K562 (cell line): Measurements from ENCODE around the gene DUSP3. TPM values are rescaled to one million over a fixed set of nuclear protein-coding genes. Genes with fewer than 3 reads are reported as not detected.

Experiments used
- CAMTA2 ChIP-seq: fragments of 250-450 bp; sonication (Bioruptor Pico); conservative IDR thresholded peaks from 2 replicates; pipeline ENCODE4 v1.5.1; 2022
- CBFA2T2 ChIP-seq: fragments of 450-650 bp; conservative IDR thresholded peaks from 2 replicates; pipeline ENCODE4 v1.6.1; 2017; ENCODE audit warnings: mild to moderate bottlenecking
- DPF2 ChIP-seq: fragments of 450-650 bp; IDR thresholded peaks from 2 replicates; pipeline ENCODE4 v1.6.1; 2016
- FOSL1 ChIP-seq: fragments of 200-800 bp; sonication (Bioruptor generic); conservative IDR thresholded peaks from 2 replicates; pipeline ENCODE4 v1.6.1; 2016; ENCODE audit warnings: missing genetic modification characterization, missing compliant biosample characterization
- NR3C1 ChIP-seq: sonication (generic); formaldehyde crosslinking; IDR thresholded peaks from 2 replicates; pipeline ENCODE4 v1.8.1; 2022; ENCODE audit warnings: missing genetic modification reagents
- POU5F1 ChIP-seq: fragments of 150-350 bp; IDR thresholded peaks from 2 replicates; pipeline ENCODE4 v1.6.1; 2014; ENCODE audit warnings: borderline replicate concordance, low read length, low read depth, mild to moderate bottlenecking; ENCODE audit not compliant: partially characterized antibody
- SIN3B ChIP-seq: fragments of 450-650 bp; IDR thresholded peaks from 2 replicates; pipeline ENCODE4 v1.6.1; 2017; ENCODE audit warnings: low read depth, mild to moderate bottlenecking, moderate library complexity
- SMAD2 ChIP-seq: fragments of 150-350 bp; IDR thresholded peaks from 2 replicates; pipeline ENCODE4 v1.6.1; 2014; ENCODE audit warnings: low read depth, mild to moderate bottlenecking, low read length
- TOE1 ChIP-seq, 2 experiments: fragments of 450-650 bp in 1 of 2; sonication (generic) in 1 of 2; formaldehyde crosslinking in 1 of 2; IDR thresholded peaks; 2 replicates each; pipeline versions ENCODE4 v1.7.1 to v1.8.0; 2016 to 2022; ENCODE audit warnings: borderline replicate concordance in 2 of 2, mild to moderate bottlenecking in 2 of 2, antibody characterized with exemption in 1 of 2, inconsistent platforms in 1 of 2, low read depth in 1 of 2, missing genetic modification reagents in 1 of 2, moderate library complexity in 1 of 2
- U2AF2 ChIP-seq: fragments of 200-400 bp; formaldehyde crosslinking; optimal IDR thresholded peaks from 2 replicates; pipeline ENCODE3; 2017; ENCODE audit warnings: low read depth, mild to moderate bottlenecking, low read length
- ZNF444 ChIP-seq: fragments of 250-450 bp; sonication (Bioruptor Pico); IDR thresholded peaks from 2 replicates; pipeline ENCODE4 v1.4.0; 2020; ENCODE audit warnings: mild to moderate bottlenecking, moderate library complexity
- ZNF778 ChIP-seq: fragments of 450-650 bp; formaldehyde crosslinking; IDR thresholded peaks from 2 replicates; pipeline ENCODE4 v1.4.0; 2020; ENCODE audit warnings: mild to moderate bottlenecking, moderate library complexity
- ZNF780A ChIP-seq: fragments of 250-450 bp; sonication (Bioruptor Pico); IDR thresholded peaks from 2 replicates; pipeline ENCODE4 v1.5.0; 2021; ENCODE audit warnings: mild to moderate bottlenecking
- polyA plus RNA-seq, 8 experiments: library from polyadenylated mRNA; depleted of rRNA in 4 of 8; stranded (reverse) in 5 of 8; unstranded in 3 of 8; fragments of >200 nt; fragmentation: Nextera tagmentation in 2 of 8; fragmentation: Illumina TruSeq in 1 of 8; extraction: Ambion mirVana in 2 of 8; extraction: Trizol in 1 of 8; gene quantifications; 2 replicates each; pipeline versions ENCODE4 v1.2.1 to v1.2.3, GENCODE V29; 2011 to 2014; ENCODE audit warnings: inconsistent platforms in 1 of 8, missing spikeins in 1 of 8
- total RNA-seq, 7 experiments: library from RNA; depleted of rRNA in 6 of 7; stranded (reverse); fragments of >200 nt in 6 of 7; fragmentation: Illumina TruSeq in 2 of 7; extraction: Trizol in 2 of 7; gene quantifications; 2 replicates each; pipeline versions ENCODE4 v1.2.1 to v1.2.3, GENCODE V29; 2011 to 2021; ENCODE audit warnings: low replicate concordance in 1 of 7
- TF ChIP-seq, protein P1 (sequence below): IDR thresholded peaks from 2 replicates; pipeline ENCODE4 v1.6.1; 2012; ENCODE audit warnings: low read depth, low read length, improper control_type of control experiment, borderline replicate concordance
- TF ChIP-seq, protein P2 (sequence below): sonication (generic); formaldehyde crosslinking; IDR thresholded peaks from 2 replicates; pipeline ENCODE4 v1.8.1; 2023; ENCODE audit warnings: mild to moderate bottlenecking, missing genetic modification reagents
- TF ChIP-seq, protein P3 (sequence below): fragments of 250-450 bp; sonication (Bioruptor Pico); IDR thresholded peaks from 2 replicates; pipeline ENCODE4 v1.4.0; 2020; ENCODE audit warnings: mild to moderate bottlenecking, moderate library complexity

DUSP3 gene
- total and polyA plus RNA-seq, 9 of the 15 experiments (the other 6 are each of a cell fraction or from before 2014, with no cell fraction given), result 4.1 to 19.8 (median 12.3) TPM

DNA sequence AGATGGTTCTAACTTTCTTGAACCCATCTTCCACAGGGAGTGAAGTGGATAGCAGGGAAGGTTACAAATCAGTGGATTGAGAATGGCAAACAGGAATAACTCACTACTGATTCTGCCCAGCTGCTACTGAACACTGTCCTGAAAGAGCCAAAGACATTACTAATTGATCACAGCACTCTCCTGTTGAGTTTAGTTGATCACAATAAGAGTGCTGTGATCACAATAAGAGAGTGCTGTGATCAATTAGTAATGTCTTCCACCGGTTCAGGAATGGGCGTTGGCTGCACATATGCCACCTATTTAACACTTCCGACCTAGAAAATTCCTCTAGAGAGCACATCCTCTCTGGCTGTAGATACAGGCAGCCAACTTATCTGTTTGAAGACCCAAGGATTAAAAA lies 12.8 kb upstream of the DUSP3 start (continued):
- TF ChIP-seq, protein P1, sequence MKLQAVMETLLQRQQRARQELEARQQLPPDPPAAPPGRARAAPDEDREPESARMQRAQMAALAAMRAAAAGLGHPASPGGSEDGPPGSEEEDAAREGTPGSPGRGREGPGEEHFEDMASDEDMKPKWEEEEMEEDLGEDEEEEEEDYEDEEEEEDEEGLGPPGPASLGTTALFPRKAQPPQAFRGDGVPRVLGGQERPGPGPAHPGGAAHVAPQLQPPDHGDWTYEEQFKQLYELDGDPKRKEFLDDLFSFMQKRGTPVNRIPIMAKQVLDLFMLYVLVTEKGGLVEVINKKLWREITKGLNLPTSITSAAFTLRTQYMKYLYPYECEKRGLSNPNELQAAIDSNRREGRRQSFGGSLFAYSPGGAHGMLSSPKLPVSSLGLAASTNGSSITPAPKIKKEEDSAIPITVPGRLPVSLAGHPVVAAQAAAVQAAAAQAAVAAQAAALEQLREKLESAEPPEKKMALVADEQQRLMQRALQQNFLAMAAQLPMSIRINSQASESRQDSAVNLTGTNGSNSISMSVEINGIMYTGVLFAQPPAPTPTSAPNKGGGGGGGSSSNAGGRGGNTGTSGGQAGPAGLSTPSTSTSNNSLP, result peak; percentile 95
- TF ChIP-seq, protein P2, sequence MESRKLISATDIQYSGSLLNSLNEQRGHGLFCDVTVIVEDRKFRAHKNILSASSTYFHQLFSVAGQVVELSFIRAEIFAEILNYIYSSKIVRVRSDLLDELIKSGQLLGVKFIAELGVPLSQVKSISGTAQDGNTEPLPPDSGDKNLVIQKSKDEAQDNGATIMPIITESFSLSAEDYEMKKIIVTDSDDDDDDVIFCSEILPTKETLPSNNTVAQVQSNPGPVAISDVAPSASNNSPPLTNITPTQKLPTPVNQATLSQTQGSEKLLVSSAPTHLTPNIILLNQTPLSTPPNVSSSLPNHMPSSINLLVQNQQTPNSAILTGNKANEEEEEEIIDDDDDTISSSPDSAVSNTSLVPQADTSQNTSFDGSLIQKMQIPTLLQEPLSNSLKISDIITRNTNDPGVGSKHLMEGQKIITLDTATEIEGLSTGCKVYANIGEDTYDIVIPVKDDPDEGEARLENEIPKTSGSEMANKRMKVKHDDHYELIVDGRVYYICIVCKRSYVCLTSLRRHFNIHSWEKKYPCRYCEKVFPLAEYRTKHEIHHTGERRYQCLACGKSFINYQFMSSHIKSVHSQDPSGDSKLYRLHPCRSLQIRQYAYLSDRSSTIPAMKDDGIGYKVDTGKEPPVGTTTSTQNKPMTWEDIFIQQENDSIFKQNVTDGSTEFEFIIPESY (CRISPR knock-in tag), result no peak
- no peak for TF ChIP-seq SIN3B
- TF ChIP-seq ZNF780A, result no peak
- TF ChIP-seq ZNF778 (CRISPR knock-in tag), result no peak
- TF ChIP-seq POU5F1, result no peak
- TF ChIP-seq CBFA2T2, result no peak
- no peak for TF ChIP-seq FOSL1 (tag)
- 0 out of 2 replicates have a peak, but pooled peaks have one; percentile 9 for TF ChIP-seq DPF2
- no peak for TF ChIP-seq CAMTA2 (CRISPR knock-in tag)
- TF ChIP-seq, protein P3, sequence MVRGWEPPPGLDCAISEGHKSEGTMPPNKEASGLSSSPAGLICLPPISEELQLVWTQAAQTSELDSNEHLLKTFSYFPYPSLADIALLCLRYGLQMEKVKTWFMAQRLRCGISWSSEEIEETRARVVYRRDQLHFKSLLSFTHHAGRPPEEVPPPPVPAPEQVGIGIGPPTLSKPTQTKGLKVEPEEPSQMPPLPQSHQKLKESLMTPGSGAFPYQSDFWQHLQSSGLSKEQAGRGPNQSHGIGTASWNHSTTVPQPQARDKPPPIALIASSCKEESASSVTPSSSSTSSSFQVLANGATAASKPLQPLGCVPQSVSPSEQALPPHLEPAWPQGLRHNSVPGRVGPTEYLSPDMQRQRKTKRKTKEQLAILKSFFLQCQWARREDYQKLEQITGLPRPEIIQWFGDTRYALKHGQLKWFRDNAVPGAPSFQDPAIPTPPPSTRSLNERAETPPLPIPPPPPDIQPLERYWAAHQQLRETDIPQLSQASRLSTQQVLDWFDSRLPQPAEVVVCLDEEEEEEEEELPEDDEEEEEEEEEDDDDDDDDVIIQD (CRISPR knock-in tag), result no peak
- no peak for TF ChIP-seq SMAD2
- peak; percentile 84; the same call in 1 of the 2 replicates for TF ChIP-seq TOE1 (IDR thresholded peaks at IDR 0.05; ENCODE audit: borderline replicate concordance)
- no peak for TF ChIP-seq TOE1 (CRISPR knock-in tag; IDR thresholded peaks at IDR 0.05; ENCODE audit: borderline replicate concordance, low read depth)
- no peak for TF ChIP-seq ZNF444 (CRISPR knock-in tag)
- no peak for TF ChIP-seq NR3C1 (CRISPR knock-in tag)
- no peak for TF ChIP-seq U2AF2
